OCI-LY3 (cell line): ENCODE data around the gene COL4A1.

Experiments
- CTCF ChIP-seq: fragments of 200-600, 300-600 bp; sonication (generic); IDR thresholded peaks from 2 replicates; pipeline ENCODE4 v1.5.1; 2014; ENCODE audit warnings: antibody characterized with exemption, low read length, low read depth
- EZH2phosphoT487 ChIP-seq: fragments of 200-600 bp; shearing (Covaris generic); IDR thresholded peaks from 2 replicates; pipeline ENCODE4 v1.6.1; 2018; ENCODE audit warnings: antibody characterized with exemption, mixed run types, low read depth

- TF ChIP-seq EZH2phosphoT487 (no peak), CTCF (no peak)
Observed at GRCh38 chr13:110297766-110298504, 9.0 kb downstream of the COL4A1 start.
